Kidney epithelial cell (primary cell): ENCODE measurements around the gene ESAM. TPM values are rescaled to one million over a fixed set of nuclear protein-coding genes. Genes with fewer than 3 reads are reported as not detected.

Experiments used
- DNase-seq: peaks from one replicate; pipeline ENCODE4 v3.0.0-alpha.2; 2010; ENCODE audit warnings: low read depth
- H3K27me3 ChIP-seq: 2 replicates; pipeline ENCODE4 v1.6.0; 2011; ENCODE audit warnings: low read length; ENCODE audit not compliant: control insufficient read depth, insufficient read depth
- H3K36me3 ChIP-seq: 2 replicates; pipeline ENCODE4 v1.5.1; 2011; ENCODE audit warnings: low read length; ENCODE audit not compliant: control insufficient read depth, insufficient read depth
- H3K4me3 ChIP-seq: 2 replicates; pipeline ENCODE4 v1.5.1; 2011; ENCODE audit warnings: low read depth, mild to moderate bottlenecking, control low read depth, low read length
- total RNA-seq: library from RNA; depleted of rRNA; stranded (reverse); fragments of >200 nt; gene quantifications from 2 replicates; pipeline ENCODE4 v1.2.3, GENCODE V29; 2015
- TF ChIP-seq, protein P1 (sequence below): IDR thresholded peaks from 2 replicates; pipeline ENCODE4 v1.5.1; 2011; ENCODE audit warnings: mild to moderate bottlenecking, moderate library complexity, low read length, control low read depth, inconsistent platforms; ENCODE audit not compliant: insufficient read depth, poor library complexity, severe bottlenecking

ESAM gene
- total RNA-seq, 1 donor from 2014 or later, result 10.4 TPM

- DNase-seq, result no peak
- TF ChIP-seq, protein P1, sequence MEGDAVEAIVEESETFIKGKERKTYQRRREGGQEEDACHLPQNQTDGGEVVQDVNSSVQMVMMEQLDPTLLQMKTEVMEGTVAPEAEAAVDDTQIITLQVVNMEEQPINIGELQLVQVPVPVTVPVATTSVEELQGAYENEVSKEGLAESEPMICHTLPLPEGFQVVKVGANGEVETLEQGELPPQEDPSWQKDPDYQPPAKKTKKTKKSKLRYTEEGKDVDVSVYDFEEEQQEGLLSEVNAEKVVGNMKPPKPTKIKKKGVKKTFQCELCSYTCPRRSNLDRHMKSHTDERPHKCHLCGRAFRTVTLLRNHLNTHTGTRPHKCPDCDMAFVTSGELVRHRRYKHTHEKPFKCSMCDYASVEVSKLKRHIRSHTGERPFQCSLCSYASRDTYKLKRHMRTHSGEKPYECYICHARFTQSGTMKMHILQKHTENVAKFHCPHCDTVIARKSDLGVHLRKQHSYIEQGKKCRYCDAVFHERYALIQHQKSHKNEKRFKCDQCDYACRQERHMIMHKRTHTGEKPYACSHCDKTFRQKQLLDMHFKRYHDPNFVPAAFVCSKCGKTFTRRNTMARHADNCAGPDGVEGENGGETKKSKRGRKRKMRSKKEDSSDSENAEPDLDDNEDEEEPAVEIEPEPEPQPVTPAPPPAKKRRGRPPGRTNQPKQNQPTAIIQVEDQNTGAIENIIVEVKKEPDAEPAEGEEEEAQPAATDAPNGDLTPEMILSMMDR, result no peak
- Histone ChIP-seq H3K4me3 (no peak overlapping the region), H3K36me3 (no peaks in the 10 kb centered on the region), H3K27me3 (peaks cover 25% of the 10 kb centered on the region)
Observed at GRCh38 chr11:124752471-124753102, 9.5 kb downstream of the ESAM start.

DNA sequence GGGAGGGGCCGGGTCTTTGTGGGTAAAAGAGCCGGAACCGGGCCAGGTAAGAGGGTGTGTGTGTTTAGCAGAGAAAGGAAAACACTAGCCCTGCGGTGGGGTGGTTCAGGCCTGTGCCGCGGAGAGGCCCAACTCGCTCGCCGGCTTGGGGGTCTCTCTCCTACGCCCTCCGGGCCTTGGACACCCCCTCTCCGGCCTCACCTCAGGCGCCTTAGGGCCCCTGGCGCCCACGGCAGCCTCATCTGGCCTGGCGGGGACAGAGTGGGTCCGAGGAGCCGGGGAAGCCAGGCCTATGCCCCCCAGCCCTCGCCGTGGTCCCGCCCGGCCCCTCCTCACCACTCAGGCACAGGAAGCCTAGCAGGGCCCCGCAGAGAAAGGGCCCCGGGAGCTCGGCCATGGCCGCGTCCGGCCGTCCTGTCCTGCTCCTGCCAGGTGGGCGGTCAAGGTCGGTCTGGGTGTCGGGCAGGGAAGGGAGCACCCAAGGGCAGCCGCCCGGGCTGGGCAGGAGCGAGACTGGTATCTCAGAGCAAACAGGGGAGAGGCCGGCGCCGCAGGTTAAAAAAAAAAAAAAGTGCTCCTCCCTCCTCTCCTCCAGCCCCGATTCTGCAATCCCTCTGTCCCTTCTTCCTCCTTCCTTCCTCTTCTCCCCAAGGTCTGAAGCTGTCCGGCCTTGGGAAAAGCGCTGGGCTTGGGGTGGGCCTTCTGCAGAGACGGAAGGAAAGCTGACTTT is 10.2 kb downstream of the ESAM start, which contains the start of gene VSIG2:
TSS of gene VSIG2 (minus strand) at position 515 of the 730 bp plus-strand sequence. CDS start at position 397, 118 bp downstream.
- TF ChIP-seq, protein P1, result no peak
- Histone ChIP-seq H3K27me3 (peaks cover 25% of the 10 kb centered on the region), H3K36me3 (no peaks in the 10 kb centered on the region), H3K4me3 (no peak within 1 kb of the TSS)
- no peak for DNase-seq

DNA sequence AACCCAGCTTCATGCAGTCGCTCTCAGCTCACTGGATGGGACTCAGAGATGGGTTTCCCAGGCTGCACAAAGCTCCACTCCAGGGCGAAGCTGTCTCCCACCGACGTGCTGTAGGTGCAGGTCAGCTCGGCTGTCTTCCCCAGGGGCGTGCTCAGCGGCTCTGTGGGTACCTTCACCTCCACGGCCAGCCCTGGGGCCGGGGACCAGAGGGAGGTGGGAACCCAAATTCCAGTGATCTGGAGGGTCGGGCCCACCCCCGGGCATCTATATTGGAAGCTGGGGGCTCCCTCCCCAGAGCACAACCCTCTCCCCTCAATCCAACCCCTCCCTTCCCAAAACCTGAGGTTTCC is 10.7 kb downstream of the ESAM start:
- H3K27me3 ChIP-seq, result peaks cover 25% of the 10 kb centered on the region
- no peak for DNase-seq
- no peaks in the 10 kb centered on the region for H3K36me3 ChIP-seq
- H3K4me3 ChIP-seq, result no peak overlapping the region
- TF ChIP-seq, protein P1, result no peak

- TF ChIP-seq, protein P1, result no peak
- H3K36me3 ChIP-seq, result no peaks in the 10 kb centered on the region
- peaks cover 34% of the 10 kb centered on the region for H3K27me3 ChIP-seq
- H3K4me3 ChIP-seq, result no peak overlapping the region
- no peak for DNase-seq
Observed at GRCh38 chr11:124749912-124750311, 12.2 kb downstream of the ESAM start.

GRCh38 chr11:124748481-124749343 is 13.4 kb downstream of the ESAM start:
- peaks cover 36% of the 10 kb centered on the region for H3K27me3 ChIP-seq
- no peaks in the 10 kb centered on the region for H3K36me3 ChIP-seq
- no peak for DNase-seq
- TF ChIP-seq, protein P1, result no peak
- H3K4me3 ChIP-seq, result no peak overlapping the region
